Right renal cortex interstitium (tissue), 3 donors: Measurements from ENCODE around the gene VILL. TPM values are rescaled to one million over a fixed set of nuclear protein-coding genes. Genes with fewer than 3 reads are reported as not detected.
"Not testable (repeated sequence)": the region's sequence is repeated elsewhere in the genome, so short reads cannot be mapped to it uniquely, and the experiment has no call there.

Source experiments
- DNase-seq, 3 donors: peaks; one replicate each; pipeline ENCODE4 v3.0.0-alpha.2; 2013; ENCODE audit warnings: low read depth in 3 of 3, low spot score in 2 of 3
- polyA plus RNA-seq, 3 donors: library from polyadenylated mRNA; unstranded; fragments of 120-200 nt; gene quantifications; one replicate each; pipeline ENCODE4 v1.2.1, GENCODE V29; 2013; ENCODE audit not compliant: insufficient read length in 3 of 3

VILL gene
- polyA plus RNA-seq, 3 donors = 9.9 to 11.0 (median 10.0) TPM

DNA sequence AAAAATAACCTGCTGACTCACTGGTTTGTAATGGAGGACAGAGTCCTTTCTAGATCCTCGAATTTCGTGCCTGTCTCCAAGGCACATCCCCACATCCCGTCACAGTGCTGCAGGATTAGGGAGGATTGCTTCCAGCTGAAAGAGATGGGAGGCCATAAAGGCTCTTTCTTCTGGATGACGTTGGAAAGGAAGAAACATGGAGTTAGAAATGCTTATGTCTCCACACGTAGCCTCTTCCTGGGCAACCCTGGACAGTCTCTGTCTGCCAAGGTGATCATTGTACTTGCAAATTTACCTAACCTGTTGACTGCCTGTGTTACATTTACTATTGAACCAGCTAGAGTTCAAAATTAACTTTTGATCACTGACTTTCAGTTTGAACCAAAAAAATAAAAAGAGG lies 27.6 kb upstream of the VILL start:
- DNase-seq = no peak

DNA sequence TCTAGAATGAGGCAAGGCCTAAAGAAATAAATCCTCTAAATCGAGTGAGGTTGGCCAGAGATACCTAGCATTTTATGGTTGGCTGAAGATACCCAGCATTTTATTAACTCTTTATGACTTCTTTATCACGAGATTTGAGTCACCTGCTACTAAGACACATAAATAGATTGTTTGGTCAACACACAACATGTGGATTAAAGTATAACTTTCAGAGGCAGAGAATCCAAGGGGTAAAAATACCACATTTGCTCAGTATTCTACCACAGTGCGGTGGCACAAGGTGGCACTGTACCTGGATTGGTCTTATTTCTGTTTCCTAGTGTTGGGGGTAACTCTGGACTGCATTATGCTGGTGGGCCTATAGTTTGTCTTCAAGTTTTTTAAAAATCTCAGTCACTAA lies 27.0 kb upstream of the VILL start:
- no peak for DNase-seq

DNA sequence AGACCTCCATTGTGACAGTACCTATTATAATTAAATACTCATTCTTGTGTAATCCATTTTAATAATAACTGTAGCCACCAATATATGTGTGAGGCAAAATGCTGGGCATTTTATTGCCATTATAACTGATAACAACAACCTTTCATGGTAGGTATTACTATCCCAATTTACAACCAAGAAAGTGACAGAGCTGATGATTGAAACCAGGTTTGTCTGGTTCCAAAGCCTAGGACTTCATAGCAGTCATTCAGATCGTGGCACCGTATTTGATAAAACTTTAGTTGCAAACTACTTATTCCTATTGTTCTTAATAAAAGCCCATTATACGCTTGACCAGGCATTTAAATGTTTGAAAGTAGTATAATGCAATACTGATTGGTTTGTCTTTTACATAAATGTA lies 26.4 kb upstream of the VILL start:
- DNase-seq = no peak

- DNase-seq = peak in 2 of 3 donors; percentile 52 to 70
These were observed 25.9 kb upstream of the VILL start for GRCh38 chr3:37964716-37965115.

- DNase-seq = no peak
These were observed 23.2 kb upstream of the VILL start for GRCh38 chr3:37967260-37967881.

DNA sequence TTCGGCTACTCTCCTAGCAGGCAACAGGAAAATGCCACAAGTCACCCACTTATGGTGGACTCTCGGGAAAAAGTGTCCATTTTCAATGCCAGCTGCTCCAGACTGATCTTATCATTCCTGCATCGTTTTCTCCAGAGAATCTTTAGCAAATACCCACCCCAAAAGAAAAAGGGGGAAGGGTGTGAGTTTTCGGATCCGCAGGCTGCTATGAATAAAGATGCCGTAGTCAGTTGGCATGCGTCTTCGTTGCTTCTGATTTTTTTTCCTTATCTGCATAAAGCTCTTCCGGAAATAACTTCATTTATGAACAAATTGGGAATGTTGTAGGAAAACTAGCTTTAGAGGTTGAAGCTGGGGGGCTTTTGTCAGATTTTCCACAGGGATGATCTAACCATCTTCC lies 22.4 kb upstream of the VILL start:
- DNase-seq = no peak

DNA sequence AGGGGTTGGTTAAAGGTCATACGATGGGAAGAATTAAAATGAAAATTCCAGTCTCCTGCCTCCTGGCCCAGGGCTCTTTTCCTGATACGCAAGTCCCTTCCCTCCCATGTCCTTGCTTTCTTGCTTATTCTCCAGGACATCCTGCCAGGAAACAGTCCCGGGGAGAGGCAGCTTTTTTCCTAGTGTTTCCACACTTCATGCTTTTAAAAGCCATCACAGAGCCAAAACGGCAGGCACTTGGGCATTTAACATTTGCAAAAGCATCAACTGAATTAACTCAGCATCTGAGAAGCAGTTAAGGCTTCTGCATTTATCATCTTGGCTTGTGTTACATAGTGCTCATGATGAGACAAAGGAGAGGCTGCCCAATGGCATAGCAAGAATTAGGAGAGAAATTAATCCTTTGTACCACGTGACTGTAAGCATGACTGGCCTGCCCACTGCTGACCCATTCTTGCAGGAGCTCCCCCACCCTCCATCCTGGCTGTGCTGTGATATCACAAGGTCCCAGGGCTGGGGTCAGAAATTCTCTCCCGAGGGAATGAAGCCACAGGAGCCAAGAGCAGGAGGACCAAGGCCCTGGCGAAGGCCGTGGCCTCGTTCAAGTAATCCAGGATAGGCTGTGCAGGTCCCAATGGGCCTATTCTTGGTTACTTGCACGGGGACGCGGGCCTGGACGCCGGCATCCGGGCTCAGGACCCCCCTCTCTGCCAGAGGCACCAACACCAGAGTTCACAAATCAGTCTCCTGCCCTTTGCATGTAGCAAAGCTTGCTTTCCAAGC lies 21.6 kb upstream of the VILL start:
- DNase-seq = no peak

GRCh38 chr3:37969596-37970100 lies 20.9 kb upstream of the VILL start:
- no peak for DNase-seq

DNA sequence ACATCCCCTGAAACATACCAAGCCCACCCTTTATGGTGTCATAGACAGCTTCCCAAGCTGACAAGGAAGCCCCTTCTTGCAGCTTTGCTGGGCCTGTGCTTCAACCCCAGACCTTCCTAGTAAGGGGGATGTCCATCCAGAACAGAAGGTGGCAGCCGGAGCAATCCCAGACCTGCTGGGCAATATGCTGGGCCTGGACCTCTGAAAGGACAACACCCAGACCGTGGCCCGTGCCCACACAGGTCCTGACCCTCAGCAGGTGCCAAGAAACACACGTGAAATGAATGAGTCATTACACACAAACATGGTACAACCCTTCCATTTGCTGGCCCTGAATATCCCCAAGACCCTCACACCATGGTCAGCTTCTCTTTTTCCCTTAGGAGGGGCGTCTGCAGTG lies 19.8 kb upstream of the VILL start:
- DNase-seq = no peak

DNA sequence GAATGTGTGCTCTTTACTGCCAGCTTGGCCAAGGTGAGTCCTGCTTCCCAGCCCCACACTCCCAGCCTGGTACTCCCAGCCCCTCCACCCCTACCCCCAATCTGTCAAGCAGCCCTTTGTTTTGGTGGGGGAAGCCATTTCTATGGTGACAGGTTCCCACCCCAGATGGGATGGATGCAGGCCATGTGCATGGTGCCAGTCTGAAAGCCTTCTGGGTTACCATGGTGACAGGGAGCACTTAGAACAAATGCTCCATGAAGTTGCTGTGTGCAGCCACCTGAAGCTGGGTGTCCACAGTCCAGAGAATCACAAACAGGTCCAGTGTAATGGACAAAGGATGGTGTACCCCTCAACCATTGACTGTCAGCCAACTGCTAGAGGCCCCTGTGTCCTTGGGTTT lies 19.1 kb upstream of the VILL start:
- DNase-seq = no peak

- DNase-seq = not testable (repeated sequence)
These were observed 18.5 kb upstream of the VILL start for GRCh38 chr3:37972056-37972455.

DNA sequence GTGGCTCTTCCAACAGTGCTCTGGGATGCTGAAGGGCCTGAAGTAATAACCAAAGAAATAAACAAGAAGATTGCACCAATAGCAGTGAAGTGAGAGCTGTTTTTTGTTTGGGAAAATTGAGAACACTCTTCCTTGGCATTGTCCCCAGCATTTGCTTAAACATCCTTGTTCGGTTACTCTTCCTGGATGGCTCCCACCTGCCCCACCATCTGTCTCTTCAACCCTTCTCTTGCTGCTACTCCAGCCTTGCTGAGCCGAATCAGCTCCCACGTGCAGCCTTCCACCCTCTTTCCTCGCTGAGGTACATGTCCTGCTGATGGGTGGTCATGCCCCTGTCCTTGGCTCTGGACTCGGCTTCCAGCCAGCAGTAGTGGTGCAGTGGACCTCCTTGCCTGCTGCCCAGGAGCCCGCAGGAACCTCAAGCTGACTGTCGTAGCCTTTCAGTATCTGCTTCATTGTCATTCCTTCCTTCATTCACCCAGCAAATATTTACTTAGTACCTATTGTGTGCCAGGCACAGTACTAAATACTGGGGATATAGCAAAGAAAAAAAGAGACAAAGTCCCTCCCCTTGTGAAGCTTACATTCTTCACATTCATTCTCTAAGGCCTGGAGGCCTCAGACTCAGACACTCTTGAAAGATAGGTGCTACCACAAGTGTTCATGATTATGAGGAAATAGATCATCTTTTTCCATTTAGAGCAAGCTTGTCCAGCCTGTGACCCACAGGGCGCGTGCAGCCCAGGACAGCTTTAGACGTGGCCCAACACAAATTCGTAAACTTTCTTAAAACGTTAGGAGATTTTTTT lies 17.1 kb upstream of the VILL start:
- no peak for DNase-seq

DNA sequence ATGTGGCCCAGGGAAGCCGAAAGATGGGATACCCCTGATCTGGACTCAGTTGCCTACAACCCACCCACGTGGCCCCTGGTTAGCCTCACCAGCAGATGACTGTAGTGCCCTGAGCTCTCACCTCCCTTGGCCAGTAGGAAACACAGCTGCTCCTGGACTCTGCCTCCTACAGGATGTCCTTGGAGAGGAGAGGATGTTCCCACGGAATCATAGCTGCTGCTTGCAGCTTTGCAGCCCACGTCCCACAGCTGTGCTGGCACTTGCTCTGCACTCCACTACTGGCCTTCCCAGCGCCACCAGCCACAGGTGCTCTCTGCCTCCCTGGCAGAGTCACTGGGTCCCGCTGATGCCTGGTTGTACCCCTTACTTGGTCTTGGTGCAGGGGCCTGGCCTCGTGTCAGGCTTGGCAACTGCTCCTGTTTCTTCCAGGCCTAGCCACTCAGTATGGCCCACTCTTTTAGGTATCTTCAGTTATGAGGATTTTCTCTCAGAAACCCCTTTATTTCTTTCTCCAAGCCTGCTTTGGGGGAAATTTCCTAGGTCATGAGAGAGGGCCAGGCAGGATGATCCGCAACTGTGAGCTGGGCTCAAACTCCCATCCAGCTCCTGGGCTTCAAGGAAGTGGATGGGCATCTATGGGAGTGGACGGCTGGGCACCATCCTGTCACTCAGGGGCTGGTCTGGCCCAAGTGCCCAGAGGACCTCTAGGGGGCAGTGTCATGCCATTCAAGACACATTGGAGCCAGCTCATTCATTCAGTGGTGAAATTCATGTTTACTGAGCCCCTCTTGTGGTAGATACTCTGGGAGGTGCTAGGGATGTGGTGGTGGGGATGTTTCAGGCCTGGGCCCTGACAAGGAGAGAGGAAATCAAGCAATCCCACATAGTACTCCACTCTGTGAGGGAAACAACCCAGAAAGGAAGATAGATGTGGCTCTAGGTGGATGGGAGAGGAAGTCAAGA lies 16.2 kb upstream of the VILL start:
- DNase-seq = no peak

GRCh38 chr3:37979541-37980461 lies 10.8 kb upstream of the VILL start:
- DNase-seq = no peak

GRCh38 chr3:37980462-37981347 lies 9.9 kb upstream of the VILL start:
- no peak for DNase-seq

- DNase-seq = no peak
These were observed 9.3 kb upstream of the VILL start for GRCh38 chr3:37981348-37981664.

DNA sequence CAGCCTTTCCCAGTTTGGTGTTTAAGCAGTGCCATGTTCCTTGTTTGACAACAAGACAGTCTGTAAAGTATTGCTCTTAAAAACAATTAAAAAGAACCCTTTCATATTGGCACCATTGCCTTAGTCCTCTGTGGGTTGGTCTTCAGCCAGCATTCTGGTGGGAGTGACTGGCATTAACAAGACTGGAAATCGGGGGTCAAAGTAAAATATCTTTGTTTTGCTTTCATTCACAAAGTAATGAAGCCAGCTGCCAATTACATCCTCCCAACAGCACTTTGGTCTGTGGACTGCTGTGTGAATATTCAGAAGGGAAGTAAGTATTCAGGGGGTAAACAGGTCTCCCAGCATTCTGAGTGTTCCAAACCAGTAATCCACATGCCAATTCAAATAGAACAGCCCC lies 8.3 kb upstream of the VILL start:
- no peak for DNase-seq

DNA sequence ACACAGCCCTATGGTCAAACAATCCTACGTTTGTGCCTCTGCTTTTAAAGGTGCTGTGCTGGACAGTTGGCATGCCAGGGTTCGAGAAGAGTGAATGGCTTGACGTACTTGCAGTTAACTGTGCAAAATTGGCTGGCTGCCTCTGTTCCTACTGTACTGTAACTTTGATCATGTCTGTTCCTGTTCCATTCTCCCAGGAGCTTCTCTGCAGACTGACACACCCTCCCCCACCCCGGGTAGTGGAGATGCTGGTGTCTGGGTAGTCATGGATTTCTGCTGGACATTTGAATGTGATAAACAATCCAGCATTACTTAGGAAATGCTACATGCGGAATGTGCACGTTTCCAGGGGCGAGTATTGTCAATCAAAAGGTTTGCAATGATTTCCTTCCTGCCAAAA lies 6.5 kb upstream of the VILL start:
- no peak for DNase-seq
